Activated CD8-positive, alpha-beta memory T cell treated with anti-CD3 and anti-CD28 coated beads, Interleukin-2, amount 50 U/mL, for 1 hour (primary cell): ENCODE results near the gene TNS1.

Experiments used
- DNase-seq: peaks from one replicate; pipeline ENCODE4 v3.0.0-alpha.2; 2020; ENCODE audit errors: extremely low read depth

Gene TNS1

DNA sequence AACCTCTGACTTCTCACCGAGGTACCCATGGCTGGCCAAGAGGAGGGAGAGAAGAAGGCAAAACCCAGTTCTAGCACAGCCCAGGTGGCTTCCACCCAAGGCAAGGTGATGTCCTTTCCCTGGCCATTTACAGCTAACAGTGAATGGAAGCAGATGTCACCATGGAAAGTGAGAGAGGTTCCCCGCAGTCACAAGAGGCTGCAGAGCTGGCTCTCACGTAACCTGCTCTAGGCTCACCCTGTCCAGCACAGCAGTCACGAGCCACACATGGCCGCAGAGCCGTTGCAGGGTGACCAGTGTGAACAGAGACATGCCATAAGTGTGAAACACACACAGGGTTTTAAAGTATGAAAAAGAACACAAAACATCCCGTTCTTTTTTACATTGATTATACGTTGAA lies 169.4 kb downstream of the TNS1 start:
- DNase-seq: no peak

DNA sequence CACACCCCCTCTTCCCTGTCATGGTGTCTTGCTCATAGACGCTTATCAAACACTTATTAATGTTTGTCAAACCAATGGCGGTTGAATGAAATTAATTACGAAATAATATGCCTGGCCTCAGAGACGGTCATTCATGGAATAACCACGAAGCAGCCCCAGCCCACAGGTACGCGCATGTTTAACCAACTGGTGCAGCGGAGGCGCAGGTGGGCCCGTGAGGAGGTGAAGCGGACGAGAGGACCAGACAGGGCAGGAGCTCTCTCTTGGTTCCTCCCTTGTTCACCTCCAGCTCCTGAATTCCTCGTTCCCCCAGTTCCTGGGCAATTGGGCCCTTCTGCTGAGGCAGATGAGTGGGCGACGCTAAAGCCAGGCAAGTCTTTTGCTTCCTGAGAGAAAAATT lies 169.8 kb downstream of the TNS1 start:
- DNase-seq: no peak

DNA sequence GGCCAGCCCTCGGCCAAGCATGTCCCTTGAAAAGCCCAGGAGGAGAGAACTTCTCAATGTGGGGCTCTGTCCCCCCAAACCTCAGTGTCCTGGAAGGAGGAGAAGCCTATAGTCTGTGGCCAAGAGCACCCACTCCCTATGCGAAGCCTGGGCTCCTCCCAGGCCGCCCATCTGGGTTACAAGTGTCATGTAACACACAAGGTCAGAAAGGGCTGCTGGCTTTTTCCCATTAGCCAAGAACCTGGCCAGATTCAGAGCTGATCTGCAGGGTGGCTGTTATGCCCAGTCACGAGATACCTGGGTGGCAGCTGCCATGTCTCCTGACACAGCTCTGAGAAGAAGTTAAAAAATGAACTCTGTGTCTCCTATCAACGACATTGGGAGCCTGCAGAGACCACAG lies 170.7 kb downstream of the TNS1 start:
- no peak for DNase-seq

DNA sequence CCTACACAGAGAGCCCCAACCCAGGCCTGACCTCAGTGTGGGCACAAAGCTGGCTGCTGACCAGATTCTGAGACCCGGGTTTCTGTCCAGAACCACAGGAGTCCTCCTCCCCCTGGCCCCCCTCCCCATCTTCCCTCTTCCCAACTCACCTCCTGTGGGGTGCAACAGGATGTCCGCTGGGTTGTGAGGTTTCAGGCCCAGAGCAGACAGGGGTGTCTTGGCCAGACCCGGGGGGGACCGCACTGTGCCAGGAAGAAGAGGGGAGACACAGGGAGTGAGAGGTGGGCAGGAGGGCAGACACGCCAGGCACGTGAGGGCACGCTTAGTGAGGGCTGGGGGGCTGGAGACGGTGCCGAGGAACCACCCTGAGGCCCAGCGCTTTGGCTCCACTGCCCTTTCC lies 171.5 kb downstream of the TNS1 start:
- no peak for DNase-seq

DNA sequence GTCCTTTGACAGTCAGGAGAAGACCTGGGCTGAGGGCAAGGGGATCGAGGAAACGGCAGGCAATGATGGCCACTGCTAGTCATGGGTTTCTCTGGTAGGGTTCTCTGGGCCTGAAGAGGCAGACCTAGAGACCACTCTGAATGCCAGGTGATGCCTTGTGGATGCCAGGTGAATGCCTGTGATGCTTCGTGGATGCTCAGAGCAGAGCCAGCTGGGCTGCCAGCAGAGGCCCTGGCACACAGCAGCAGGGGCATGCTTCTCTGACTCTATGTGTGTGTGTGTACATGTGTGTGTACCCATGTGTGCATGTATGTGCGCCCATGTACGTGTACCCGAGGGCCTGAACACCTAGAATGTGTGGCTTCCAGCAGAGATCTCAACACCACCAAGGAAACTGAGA lies 172.0 kb downstream of the TNS1 start:
- DNase-seq: no peak

DNA sequence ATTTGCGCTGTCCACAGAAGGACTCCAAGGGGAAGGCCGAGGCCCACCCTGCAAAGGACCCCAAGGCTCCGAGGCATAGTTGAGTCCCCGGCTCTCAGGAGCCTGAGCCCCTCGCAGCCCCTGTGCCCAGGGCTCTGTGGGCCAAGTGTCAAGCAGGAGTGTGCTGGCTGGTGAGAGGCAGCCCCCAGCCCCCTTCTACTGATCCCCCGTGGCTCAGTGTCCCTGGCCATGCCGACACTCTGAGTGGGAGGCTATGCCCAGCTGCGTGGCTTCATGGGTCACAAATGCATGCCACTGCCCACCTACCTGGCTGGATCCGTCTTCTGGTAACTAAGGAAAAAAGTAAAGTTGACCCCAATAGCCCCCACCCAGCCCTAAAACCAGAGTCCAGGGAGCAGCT lies 172.7 kb downstream of the TNS1 start:
- no peak for DNase-seq

DNA sequence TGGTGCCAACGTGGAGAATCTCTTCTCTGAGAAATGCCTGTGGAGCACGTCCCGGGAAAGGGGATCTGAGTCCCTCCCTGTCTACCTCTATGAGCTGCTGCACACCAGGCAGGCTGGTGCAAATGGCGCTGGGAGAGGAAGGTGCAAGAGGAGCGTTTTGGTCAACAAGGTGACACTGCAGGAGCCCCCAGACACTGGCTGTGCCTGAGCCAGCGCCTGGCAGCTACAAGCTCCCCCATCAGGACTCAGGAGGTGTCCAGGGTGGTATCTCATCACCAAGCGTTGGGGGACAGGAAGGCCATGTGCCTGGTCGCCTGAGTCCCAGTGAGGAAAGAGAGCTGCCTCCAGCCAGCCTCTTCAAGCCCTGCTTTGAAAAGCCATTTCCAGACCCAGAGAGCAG lies 173.4 kb downstream of the TNS1 start:
- DNase-seq: no peak

DNA sequence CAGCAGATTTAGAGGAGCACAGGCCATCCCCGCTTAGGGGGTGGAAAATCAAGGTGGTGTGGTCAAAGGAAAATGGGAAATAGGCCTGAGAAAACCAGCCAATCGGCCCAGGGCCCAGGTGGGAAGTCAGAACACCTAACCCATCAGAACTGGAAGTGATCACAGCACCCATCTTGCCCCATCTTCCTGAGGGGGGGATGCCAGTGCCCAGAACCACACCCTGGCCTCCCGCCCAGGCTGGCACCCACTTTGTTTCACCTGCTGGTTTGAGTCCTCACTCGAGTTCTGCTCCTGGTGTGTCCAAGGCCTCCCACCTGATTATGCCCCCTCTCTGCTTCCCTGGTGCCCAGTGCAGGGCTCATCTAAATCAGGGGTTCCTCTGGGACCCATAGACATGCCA lies 174.5 kb downstream of the TNS1 start:
- DNase-seq: no peak

DNA sequence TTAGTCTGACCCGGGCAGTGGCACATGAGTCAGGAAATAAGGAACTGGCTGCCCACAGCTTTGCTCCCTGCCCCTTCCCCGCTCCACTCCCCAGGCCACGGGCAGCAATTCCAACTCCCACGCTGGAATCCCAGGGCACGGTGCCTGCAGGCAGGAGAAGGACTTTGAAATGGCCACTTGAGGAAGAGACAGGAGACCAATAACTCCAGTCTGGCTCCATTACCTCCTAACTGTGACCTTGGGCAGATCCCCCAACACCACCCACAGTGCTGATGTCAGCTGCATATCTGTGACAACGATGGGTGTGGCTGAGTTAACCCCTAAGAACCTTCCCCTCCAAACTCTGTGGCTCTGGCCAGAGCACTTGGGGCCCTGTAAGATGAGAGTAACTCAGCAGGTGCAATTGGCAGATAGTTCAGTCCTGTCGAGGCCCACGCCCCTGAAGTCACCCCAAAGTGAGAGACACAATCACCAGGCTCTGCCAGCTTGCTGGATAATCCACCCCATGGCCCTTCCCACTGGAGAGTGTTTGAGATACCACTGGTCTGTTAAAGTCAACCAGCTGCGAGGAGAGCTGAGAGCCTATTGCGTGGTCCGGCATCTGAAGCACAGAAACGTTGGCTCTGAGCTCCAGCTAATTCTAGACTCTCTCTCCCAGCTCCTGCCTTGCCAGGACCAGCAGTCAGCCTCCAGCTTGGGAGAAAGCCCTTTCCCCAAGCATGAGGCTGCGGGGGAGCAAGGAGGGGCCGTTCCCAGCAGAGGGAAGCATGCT lies 175.2 kb downstream of the TNS1 start:
- DNase-seq: no peak

DNA sequence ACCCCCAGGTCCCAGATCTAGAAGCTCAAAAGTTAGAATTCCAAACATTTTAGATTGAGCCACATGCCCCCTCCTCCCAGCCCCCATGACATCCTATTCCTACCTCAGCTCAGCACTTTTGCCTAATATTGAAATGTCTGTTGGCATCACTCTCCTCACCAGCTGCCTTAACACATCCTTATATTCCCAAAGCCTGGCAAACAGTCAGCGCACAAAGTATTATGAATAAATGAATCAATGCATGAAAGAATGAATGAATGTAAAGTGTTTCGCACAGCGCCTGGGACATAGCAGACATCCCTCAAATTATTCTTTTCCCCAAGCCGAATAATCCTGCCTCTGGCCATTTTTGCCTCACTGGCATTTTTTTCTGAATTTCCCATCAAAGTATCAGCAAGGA lies 175.8 kb downstream of the TNS1 start:
- no peak for DNase-seq

DNA sequence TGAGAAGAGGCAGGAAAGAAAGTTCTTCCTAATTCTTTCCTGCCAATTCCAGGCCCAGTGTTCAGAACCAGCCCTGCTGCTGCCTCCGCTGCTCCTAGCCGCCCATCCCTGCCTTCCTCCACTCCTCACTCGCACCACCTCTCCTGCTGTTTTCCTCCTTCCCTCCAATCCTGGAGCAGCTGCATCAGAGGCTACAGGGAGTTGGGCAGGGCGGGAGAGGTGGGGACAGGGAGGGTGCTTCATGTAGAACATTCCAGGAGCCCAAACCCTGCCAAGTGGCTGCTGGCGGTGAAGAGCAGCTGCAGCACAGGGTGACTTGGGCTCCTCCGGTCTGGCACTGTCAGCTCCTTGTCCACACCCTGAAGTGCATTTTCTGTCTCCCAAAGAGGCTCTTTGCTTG lies 176.3 kb downstream of the TNS1 start:
- no peak for DNase-seq

DNA sequence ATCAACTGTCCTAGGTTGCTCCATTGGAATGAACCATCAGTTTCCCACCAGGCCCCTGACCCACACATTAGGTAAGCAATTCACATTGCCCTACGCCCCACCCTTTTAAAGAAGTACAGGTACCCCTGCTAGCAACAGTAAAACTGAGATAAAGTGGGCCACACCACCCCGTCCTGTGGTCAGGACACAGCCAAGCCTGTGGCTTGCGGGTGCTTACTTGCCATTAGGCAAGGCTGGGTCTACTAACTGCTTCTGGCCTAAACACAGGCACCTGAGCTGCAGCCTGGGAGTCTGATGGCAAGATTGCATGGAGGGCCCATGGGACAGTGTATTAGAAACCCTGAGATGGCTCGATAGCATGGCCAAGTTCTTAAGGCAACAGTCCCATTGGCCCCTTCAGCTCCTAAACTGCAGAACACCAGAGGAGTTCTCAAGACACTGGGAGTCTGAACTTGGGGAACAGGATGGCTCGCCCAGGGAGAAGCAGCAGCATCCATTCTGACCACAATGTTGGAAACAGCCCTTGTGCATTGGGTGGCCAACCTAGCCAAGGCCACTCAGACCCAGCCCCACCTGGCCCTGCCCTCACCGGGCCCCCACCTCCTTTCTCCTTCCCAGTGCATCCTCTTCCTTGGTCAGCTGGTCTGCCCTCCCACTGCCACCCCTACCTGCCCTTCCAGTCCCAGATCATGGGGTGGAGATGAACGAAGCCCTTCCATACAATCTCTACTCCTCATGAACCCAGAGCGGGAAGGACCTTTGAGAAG lies 177.1 kb downstream of the TNS1 start:
- DNase-seq: no peak

DNA sequence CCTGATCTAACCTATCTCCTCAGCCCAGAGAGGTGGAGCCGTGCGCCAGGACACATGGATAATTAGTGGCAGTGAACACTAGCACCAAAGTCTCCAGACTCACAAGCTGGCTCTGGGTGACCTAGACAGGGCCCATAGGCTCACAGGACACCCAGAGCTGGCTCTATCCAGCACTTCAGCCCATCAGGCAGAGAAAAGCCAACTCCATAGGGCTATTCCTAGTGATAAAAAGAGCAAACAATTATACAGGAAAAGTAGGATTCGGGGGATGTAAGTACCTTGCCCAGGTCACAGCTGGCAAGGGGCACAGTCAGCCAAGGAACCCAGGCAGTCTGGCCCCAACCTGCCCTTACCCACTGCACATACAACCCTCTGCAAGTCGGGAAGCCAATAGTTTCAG lies 178.6 kb downstream of the TNS1 start:
- no peak for DNase-seq

DNA sequence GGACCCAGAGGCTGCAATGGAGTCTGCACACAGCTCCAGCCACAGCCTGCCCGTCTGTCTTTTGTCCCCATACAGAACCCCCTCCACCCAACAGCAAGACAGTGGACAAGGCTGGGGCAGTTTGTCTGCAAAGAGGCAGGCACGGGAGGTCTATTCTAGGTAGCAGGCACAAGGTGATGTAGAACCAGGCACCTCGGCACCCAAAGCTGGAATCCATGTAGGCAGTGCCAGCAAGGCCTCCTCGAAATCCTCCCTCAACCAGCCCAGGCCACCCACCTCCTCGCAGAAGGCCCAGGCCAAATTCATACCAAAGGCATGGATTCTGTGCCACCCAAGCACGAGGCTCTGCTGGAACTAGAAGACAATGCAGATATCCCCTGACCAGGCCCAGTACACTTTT lies 179.2 kb downstream of the TNS1 start:
- DNase-seq: no peak

DNA sequence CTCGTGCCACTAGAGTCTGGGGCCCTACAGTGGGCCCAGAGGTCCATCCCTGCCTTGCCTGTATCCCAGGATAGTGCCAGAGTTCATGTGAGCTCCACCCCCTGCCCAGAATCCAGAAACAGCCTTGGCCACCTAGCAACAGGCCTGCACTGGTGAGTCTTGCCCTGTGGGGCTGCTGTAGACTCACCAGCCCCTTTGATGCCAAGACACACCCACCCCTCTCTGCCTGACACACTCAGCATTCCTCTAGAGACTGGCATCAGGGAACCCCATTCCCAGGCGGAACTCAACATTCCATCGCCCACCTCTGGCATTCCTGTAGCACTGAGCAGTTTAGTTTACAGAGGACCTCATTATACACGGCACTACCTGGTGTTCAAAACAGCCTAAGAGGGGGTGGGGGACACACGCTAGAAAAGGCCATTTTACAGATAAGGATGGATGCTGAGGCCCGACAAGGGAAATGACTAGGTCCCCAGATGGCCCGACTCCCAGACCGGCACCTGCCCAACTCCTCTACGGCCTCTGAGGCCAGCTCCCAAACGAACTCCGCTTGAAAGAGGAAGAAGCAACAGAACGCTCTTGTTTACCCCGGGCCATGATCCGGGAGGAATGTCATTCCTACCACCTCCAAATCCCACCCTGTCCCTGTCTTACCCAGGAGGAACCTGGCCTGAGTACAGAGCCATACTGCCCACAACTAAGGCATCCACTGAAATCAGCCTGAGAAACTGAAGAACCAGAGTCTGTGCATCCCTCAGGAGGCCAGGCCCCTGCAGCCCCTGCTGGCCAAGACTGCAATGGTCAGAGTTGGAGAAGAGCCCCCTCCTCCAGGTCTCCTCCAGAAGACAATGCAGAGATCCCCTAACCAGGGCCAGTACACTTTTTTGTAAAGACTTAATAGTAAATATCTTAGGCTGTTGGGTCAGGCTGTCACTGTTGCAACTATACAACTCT lies 180.2 kb downstream of the TNS1 start:
- no peak for DNase-seq

DNA sequence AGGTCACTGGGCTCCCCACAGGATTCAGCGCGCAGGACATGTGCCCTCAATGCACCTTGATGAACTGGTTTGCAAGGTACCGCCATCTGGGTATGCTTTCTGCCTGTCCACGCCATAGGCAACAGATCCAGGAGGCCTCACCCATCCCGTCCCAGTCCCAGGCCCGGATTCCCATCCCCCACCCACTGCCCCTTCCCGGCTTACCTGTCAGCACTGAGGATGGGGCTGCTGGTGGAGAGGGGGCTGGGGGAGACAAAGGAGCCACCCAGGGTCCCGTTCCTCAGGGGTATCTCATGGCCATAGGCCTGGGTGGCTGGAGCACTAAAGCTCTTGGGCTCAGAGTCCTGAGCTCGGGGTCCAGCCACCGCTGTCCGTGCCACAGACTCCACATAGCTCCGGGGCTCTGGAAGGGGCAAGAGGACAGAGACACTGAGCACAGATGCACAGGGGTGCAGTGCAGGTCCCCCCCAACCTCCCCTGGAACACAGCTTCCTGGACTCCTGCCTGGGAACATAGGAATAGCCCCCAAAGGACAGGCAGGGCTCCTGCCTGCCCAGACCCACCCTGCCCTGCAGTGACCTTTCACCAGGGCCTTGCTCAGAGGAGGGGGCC lies 181.2 kb downstream of the TNS1 start:
- no peak for DNase-seq

DNA sequence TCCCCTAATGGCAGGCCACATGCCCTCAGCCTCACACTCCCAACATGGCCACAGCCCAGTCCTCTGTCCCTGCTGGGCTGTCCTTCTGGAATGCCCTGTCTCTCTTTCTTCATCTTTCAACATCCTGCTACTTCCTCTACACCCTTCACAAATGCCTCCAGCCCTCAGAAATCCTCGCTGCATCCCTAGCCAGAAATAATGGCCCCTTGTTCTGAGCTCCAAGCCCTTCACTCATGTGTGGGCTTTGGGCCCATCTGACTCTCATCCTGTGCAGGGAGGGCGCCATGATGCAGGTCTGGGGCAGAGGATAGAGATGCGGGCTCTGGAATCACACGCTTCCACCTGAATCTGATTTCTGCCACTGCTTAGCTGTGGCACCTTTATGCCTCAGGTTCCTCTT lies 181.9 kb downstream of the TNS1 start:
- DNase-seq: no peak

DNA sequence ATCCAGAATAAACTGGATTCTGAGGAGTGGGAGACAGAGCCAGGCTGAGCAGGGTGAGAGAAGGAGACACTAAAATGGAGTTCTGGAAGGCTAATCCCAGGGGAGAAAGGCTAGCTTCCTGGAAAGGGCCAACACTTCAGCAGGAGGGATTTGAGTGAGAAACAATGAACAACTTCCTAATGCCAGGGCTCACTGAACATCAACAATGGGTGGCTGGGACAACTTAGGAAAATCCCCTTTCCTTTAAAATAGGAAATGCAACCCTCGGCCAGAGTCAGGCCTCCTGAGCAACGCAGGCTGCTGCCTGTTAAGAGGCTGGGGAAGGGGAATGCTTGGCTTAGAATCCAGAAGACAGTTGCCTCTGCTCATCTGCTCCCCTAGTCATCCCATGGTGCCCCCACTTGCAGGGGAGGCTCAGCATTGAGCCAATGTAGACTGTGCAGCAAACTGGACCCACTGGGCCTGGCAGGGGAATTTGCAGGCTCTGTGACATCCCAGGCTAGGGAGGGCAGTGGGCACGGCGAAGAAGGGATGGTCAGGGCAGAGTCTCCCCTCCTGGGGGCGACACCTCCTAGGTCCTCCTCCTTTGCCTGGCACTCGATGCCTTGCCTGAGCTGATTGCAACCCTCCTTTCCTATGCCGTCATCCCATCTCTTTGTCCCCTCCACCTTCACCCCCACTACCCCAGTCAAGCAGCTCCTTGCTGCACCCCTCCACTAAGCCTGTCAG lies 182.5 kb downstream of the TNS1 start:
- no peak for DNase-seq

DNA sequence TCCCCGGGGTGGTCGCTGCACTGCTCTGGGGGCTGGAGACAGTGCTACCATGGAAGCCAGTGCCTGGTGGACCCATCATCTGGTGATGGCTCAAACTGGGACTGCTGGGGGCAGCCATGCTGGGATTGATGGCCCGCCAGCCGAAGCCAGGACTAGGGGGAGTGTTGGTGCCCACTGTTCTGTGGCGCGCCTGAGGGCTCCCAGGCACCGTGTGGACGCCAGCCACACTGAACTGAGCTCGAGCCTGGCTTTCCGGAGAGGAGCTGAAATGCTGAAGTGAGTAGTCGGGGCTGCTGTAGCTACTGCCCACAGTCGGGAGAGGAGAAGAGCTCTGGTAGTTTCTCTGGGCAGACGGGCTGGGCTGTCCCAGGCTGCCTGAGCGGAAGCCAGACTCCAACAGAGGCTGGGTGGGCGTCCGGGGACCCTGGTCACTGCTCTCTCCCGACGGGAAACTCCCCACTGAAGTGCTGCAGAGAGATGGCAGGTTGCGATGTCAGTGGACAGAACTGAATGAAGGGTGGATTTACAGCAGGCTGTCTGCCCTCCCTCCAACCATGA lies 184.4 kb downstream of the TNS1 start:
- DNase-seq: no peak

DNA sequence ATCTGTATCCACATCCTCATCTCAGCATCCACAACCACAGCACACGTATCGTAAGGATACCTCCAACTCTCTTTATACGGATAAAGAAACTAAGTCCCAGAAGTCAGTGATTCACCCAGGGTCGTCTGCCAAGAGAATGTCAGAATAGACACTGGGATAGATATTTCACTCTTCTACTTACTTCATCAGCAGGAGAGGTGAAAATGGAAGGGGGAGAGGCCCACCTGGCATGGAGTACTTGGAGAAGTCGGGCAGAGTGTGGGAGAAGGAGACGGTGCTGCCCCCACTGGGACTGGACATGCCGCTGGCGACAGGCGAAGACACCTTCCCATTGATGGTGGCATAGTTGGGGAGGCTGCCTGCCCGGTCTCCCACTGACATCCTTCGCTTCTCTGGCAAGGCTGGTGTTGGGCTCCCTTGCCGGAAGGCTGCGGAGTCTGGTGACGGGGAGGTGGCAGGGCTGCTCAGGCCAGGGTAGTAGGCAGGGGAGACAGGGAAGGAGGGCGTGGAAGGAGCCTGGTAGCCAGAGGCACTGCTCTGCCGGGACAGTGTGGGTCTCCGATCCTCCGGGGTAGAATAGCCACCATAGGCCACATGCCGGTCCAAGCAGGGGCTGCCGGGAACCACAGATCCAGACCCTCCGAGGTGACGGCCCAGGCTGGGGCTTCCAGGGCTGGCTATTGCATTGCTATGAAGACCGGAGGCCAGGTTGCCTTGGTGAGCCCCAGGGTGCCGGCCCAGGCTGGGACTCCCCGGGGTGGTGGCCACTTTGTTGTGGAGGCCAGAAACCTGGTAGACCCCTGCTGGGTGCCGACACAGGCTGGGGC lies 185.1 kb downstream of the TNS1 start:
- DNase-seq: no peak
